IMR-90 (cell line): ENCODE data around the gene RAD51. TPM values are rescaled to one million over a fixed set of nuclear protein-coding genes. Genes with fewer than 3 reads are reported as not detected.

Experiments
- ATAC-seq: fragments of 200-7000 bp; cut with Tn5 transposase; 2 replicates; pipeline ENCODE4 v1.9.1; 2020; ENCODE audit warnings: low read depth, mild to moderate bottlenecking, moderate library complexity
- BruUV-seq: library from RNA; stranded (reverse); fragments of 400-500 nt; replicated peaks from 2 replicates; lab custom pipeline; 2021; lab: Mats Ljungman, UMichigan
- CTCF ChIA-PET: fragments of 300-600 bp; formaldehyde crosslinking; extraction: SDS; loops from one replicate; lab custom pipeline; 2021; ENCODE audit warnings: antibody characterized with exemption; lab: Yijun Ruan, JAX
- POLR2A ChIA-PET: fragments of 300-600 bp; sonication (Branson Sonifier 250); formaldehyde crosslinking; loops from one replicate; lab custom pipeline; 2022; ENCODE audit warnings: antibody characterized with exemption; ENCODE audit not compliant: unreplicated experiment; lab: Charles Lee
- DNase-seq: peaks from one replicate; pipeline ENCODE4 v3.0.0; 2013
- H2AFZ ChIP-seq: replicated peaks from 2 replicates; pipeline ENCODE3; 2013; ENCODE audit warnings: low read length, mild to moderate bottlenecking; ENCODE audit not compliant: poor library complexity
- H2AK5ac ChIP-seq: 2 replicates; pipeline ENCODE4 v1.6.1; 2013; ENCODE audit warnings: low read depth, low read length, inconsistent platforms
- H2AK9ac ChIP-seq: replicated peaks from 2 replicates; pipeline ENCODE3; 2013; ENCODE audit warnings: mild to moderate bottlenecking, low read depth, low read length, moderate library complexity; ENCODE audit not compliant: poor library complexity
- H2BK120ac ChIP-seq: 2 replicates; pipeline ENCODE4 v1.6.1; 2013; ENCODE audit warnings: low read depth, low read length, inconsistent platforms
- H2BK15ac ChIP-seq: 3 replicates; pipeline ENCODE4 v1.6.1; 2013; ENCODE audit warnings: low read depth, low read length, inconsistent platforms
- H2BK20ac ChIP-seq: 2 replicates; pipeline ENCODE4 v1.6.1; 2013; ENCODE audit warnings: low read depth, mild to moderate bottlenecking, inconsistent platforms, low read length, moderate library complexity
- H2BK5ac ChIP-seq: 2 replicates; pipeline ENCODE4 v1.6.1; 2013; ENCODE audit warnings: mild to moderate bottlenecking, low read depth, low read length, inconsistent platforms; ENCODE audit not compliant: poor library complexity, severe bottlenecking
- H3K14ac ChIP-seq: replicated peaks from 2 replicates; pipeline ENCODE4 v1.6.1; 2013; ENCODE audit warnings: low read depth, low read length, inconsistent platforms
- H3K18ac ChIP-seq: 2 replicates; pipeline ENCODE4 v1.6.1; 2013; ENCODE audit warnings: low read depth, low read length, control low read depth
- H3K23ac ChIP-seq: 2 replicates; pipeline ENCODE4 v1.6.1; 2013; ENCODE audit warnings: low read depth, low read length, inconsistent platforms
- H3K27ac ChIP-seq: 2 replicates; pipeline ENCODE4 v1.5.1; 2013; ENCODE audit warnings: mild to moderate bottlenecking, control low read depth, low read length; ENCODE audit not compliant: insufficient read depth
- H3K27me3 ChIP-seq: 2 replicates; pipeline ENCODE4 v1.6.1; 2013; ENCODE audit warnings: low read length; ENCODE audit not compliant: control insufficient read depth, insufficient read depth
- H3K36me3 ChIP-seq: 2 replicates; pipeline ENCODE4 v1.6.1; 2013; ENCODE audit warnings: low read length, mixed read lengths; ENCODE audit not compliant: control insufficient read depth, insufficient read depth
- H3K4ac ChIP-seq: 2 replicates; pipeline ENCODE4 v1.6.1; 2013; ENCODE audit warnings: low read depth, low read length, inconsistent platforms
- H3K4me1 ChIP-seq: 2 replicates; pipeline ENCODE4 v1.6.1; 2013; ENCODE audit warnings: low read length, mixed read lengths; ENCODE audit not compliant: control insufficient read depth, insufficient read depth
- H3K4me2 ChIP-seq: 2 replicates; pipeline ENCODE4 v1.6.1; 2013; ENCODE audit warnings: low read depth, mild to moderate bottlenecking, control low read depth, low read length, moderate library complexity
- H3K4me3 ChIP-seq: 2 replicates; pipeline ENCODE4 v1.5.1; 2013; ENCODE audit warnings: low read depth, mild to moderate bottlenecking, control low read depth, low read length, moderate library complexity; ENCODE audit not compliant: insufficient read depth
- H3K56ac ChIP-seq: 2 replicates; pipeline ENCODE4 v1.6.1; 2013; ENCODE audit warnings: low read length, inconsistent platforms; ENCODE audit not compliant: insufficient read depth; ENCODE audit errors: extremely low read depth
- H3K79me1 ChIP-seq, 2 experiments: 2 replicates each; pipeline ENCODE4 v1.6.1; 2013; ENCODE audit warnings: low read length in 2 of 2, inconsistent platforms in 1 of 2, low read depth in 1 of 2
- H3K9ac ChIP-seq: 2 replicates; pipeline ENCODE4 v1.6.1; 2013; ENCODE audit warnings: low read depth, low read length, control low read depth
- H3K9me1 ChIP-seq: 2 replicates; pipeline ENCODE4 v1.6.1; 2013; ENCODE audit warnings: low read length, inconsistent platforms; ENCODE audit not compliant: insufficient read depth
- H3K9me3 ChIP-seq: 2 replicates; pipeline ENCODE4 v1.6.1; 2013; ENCODE audit warnings: low read length; ENCODE audit not compliant: control insufficient read depth, insufficient read depth
- H4K20me1 ChIP-seq: 2 replicates; pipeline ENCODE4 v1.6.1; 2013; ENCODE audit warnings: low read length, inconsistent platforms; ENCODE audit not compliant: insufficient read depth
- H4K5ac ChIP-seq: 2 replicates; pipeline ENCODE4 v1.6.1; 2013; ENCODE audit warnings: mild to moderate bottlenecking, low read depth, low read length, control low read depth
- H4K8ac ChIP-seq, 2 experiments: 2 replicates each; pipeline ENCODE4 v1.6.1; 2013; ENCODE audit warnings: low read depth in 2 of 2, low read length in 2 of 2, control low read depth in 1 of 2, inconsistent platforms in 1 of 2
- H4K91ac ChIP-seq: 2 replicates; pipeline ENCODE4 v1.6.1; 2013; ENCODE audit warnings: low read depth, low read length, inconsistent platforms; ENCODE audit not compliant: insufficient read depth
- CEBPB ChIP-seq: IDR thresholded peaks from 2 replicates; pipeline ENCODE4 v1.6.1; 2012; ENCODE audit warnings: low read depth, low read length, improper control_type of control experiment
- RAD21 ChIP-seq: IDR thresholded peaks from 2 replicates; pipeline ENCODE4 v1.6.1; 2012; ENCODE audit warnings: low read length, improper control_type of control experiment
- RCOR1 ChIP-seq: IDR thresholded peaks from 2 replicates; pipeline ENCODE4 v1.6.1; 2012; ENCODE audit warnings: mild to moderate bottlenecking, low read length, improper control_type of control experiment; ENCODE audit not compliant: insufficient replicate concordance
- USF2 ChIP-seq: fragments of 150-350 bp; IDR thresholded peaks from 2 replicates; pipeline ENCODE4 v1.6.1; 2017; ENCODE audit warnings: mild to moderate bottlenecking, antibody characterized with exemption, low read length, low read depth
- WGBS, 2 experiments: methylation state at CpG; one replicate each; pipeline versions ENCODE4 v1.1.5 to v1.1.7; 2013; ENCODE audit warnings: missing lambda C conversion rate in 2 of 2; ENCODE audit not compliant: insufficient read length in 1 of 2; ENCODE audit errors: extremely low coverage in 2 of 2; 5-methylcytosine and 5-hydroxymethylcytosine counted together
- dilution Hi-C: fragments of 300-500 bp; cut with HindIII; formaldehyde crosslinking; loops from one replicate; pipeline ENCODE4 v1.14.3; 2018; ENCODE audit warnings: low sequenced_read_pairs; ENCODE audit not compliant: unreplicated experiment
- in situ Hi-C: fragments of 300-500 bp; cut with MboI; formaldehyde crosslinking; loops from 3 replicates; pipeline ENCODE4 v1.14.3; 2019; ENCODE audit warnings: low sequenced_read_pairs, inconsistent platforms, mixed read lengths
- intact Hi-C: fragments of 100-400 bp; cut with micrococcal nuclease; formaldehyde crosslinking; loops from 2 replicates; pipeline ENCODE4 v1.10.0; 2022
- polyA plus RNA-seq, 3 experiments: library from polyadenylated mRNA; depleted of rRNA; stranded (reverse); fragments of >200 nt; gene quantifications; 2 replicates each; pipeline ENCODE4 v1.2.3, GENCODE V29; 2012; ENCODE audit warnings: low replicate concordance in 1 of 3
- total RNA-seq: library from RNA; depleted of rRNA; stranded (reverse); fragments of >200 nt; gene quantifications from 2 replicates; pipeline ENCODE4 v1.2.3, GENCODE V29; 2012

The RAD51 gene
- total and polyA plus RNA-seq, 2 of the 4 experiments (the other 2 are of a cell fraction): 6.8 to 8.4 TPM

DNA sequence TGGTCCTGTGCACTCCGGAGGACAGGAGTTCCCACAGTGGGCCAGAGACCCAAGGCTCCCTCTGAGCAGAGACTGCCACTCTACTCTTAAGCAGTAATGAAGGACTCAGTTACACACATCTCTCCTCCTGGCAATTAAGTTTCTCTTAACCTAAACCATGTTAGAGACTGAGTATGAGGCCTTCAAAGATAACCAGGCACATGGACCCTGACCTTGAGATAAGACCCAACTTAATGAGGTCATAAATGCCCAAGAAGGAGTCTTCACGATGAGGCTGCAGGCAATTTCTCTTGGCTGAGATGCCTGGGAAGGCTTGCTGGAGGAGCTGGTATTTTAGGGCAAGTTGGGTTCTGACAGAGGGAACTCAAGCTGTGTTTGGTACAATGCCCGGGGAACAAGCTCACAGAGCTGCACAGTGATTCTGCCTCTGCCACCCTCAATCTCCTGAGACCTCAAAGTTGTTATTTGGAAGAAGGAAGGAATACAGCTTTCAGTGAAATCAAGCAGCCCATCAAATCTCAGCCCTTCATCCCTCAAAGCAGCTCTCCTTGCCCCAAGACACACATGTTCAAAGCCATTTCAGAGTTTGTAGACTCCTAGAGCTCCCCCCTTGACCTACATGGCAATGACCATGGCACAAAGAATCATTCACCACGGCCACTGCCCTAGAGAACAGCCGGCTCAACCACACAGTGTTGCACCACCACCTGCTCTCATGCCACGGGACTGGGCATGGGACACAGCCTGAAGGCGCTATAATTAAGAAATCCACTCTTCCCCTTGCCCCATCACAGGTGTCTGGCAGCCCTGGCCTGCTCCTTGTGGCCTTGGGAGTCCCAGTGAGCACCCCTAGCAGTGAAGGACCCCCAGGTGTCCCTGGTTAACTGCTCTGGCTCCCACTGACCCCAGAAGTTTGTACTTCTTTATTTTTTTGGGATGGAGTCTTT, 53.0 kb downstream of the RAD51 start:
- in situ Hi-C loops: no loop called here
- peaks cover 2% of the 10 kb centered on the region; the same call in 1 of the 2 replicates for H3K4me1 ChIP-seq
- 83% methylated on average over 2 of the region's 7 CpGs; no CpG with 5 or more reads in 1 of the 2 experiments for WGBS, 2 experiments
- H2BK20ac ChIP-seq: no peak overlapping the region
- no peak overlapping the region for H3K14ac ChIP-seq
- CTCF ChIA-PET: no interaction called here
- H2BK5ac ChIP-seq: no peak overlapping the region
- H4K8ac ChIP-seq: no peak overlapping the region
- BruUV-seq: no TSS peak
- intact Hi-C loops: no loop called here
- H3K36me3 ChIP-seq: peaks cover 31% of the 10 kb centered on the region
- H3K56ac ChIP-seq: no peak overlapping the region
- H2AK9ac ChIP-seq: no peak overlapping the region
- H3K79me1 ChIP-seq: peaks cover 6 to 44% of the 10 kb centered on the region in 2 experiments; a peak in 3 of 4 replicates
- no peaks in the 10 kb centered on the region for H3K27me3 ChIP-seq
- H3K4me3 ChIP-seq: no peak overlapping the region
- H3K4ac ChIP-seq: no peak overlapping the region
- peaks cover 5% of the 10 kb centered on the region; the same call in 1 of the 2 replicates for H4K20me1 ChIP-seq
- H2BK120ac ChIP-seq: no peak overlapping the region
- no peaks in the 10 kb centered on the region for H3K9me1 ChIP-seq
- ATAC-seq (no peak), DNase-seq (no peak)
- TF ChIP-seq RCOR1 (no peak), CEBPB (no peak), RAD21 (no peak), USF2 (no peak)
- no peak overlapping the region for H3K27ac ChIP-seq
- no peak overlapping the region for H4K5ac ChIP-seq
- H3K9me3 ChIP-seq: no peaks in the 10 kb centered on the region
- no peak overlapping the region for H4K91ac ChIP-seq
- POLR2A ChIA-PET: no interaction called here
- H2BK15ac ChIP-seq: no peak overlapping the region
- H3K9ac ChIP-seq: no peak overlapping the region
- no peak overlapping the region for H2AK5ac ChIP-seq
- H2AFZ ChIP-seq: no peak overlapping the region
- no peak overlapping the region for H3K18ac ChIP-seq
- dilution Hi-C loops: no loop called here
- no peak overlapping the region for H3K23ac ChIP-seq
- H3K4me2 ChIP-seq: no peak overlapping the region
